ENCODE measurements around the gene BMPR1A. TPM values are rescaled to one million over a fixed set of nuclear protein-coding genes. Genes with fewer than 3 reads are reported as not detected.

BMPR1A gene
- total RNA-seq, 1 donor from 2014 or later: 84.7 TPM

DNA sequence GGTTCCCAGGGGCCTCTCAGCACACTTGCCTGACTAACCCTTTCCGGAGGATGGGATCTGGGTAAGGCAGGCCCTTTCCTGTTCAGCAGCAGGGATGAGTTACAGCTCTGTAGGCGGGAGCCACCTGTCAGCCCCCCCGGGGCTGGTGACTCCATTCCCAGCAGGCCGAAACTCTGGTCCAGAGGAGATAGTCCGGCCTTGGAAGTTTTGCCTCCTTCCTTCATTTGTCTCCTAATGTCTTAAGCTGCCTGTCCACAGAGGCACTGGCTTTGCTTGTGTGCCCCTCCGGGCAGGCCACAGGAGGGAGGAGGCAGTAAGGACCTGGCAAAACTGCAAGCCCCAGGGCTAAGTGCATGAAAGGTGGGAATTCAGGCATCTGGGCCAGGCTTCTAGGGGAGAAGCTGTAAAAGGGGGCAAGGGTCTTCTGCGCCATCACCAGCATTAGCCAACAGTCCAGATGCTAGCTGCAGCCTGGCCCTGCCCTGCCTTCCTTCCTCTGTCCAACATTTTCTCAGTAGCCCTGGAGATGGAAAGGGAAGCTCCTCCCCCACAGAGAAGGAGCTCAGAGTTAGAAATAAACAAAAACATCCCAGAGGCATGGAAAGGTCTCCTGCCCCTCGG, 213.1 kb downstream of the BMPR1A start:
- peaks cover 4% of the 10 kb centered on the region for H3K27me3 Mint-ChIP-seq
- no peaks in the 10 kb centered on the region for H3K9me3 Mint-ChIP-seq
- H3K4me3 Mint-ChIP-seq: peak overlapping the region; percentile 78
- peaks cover 5% of the 10 kb centered on the region for H3K36me3 Mint-ChIP-seq
- no peak for DNase-seq (ENCODE audit: extremely low spot score, unreplicated experiment)
- peak overlapping the region; percentile 61 for H3K27ac Mint-ChIP-seq
- peaks cover 44% of the 10 kb centered on the region for H3K4me1 Mint-ChIP-seq (ENCODE audit: unreplicated experiment)
- no peak for TF ChIP-seq CTCF (conservative IDR thresholded peaks at IDR 0.05)

DNA sequence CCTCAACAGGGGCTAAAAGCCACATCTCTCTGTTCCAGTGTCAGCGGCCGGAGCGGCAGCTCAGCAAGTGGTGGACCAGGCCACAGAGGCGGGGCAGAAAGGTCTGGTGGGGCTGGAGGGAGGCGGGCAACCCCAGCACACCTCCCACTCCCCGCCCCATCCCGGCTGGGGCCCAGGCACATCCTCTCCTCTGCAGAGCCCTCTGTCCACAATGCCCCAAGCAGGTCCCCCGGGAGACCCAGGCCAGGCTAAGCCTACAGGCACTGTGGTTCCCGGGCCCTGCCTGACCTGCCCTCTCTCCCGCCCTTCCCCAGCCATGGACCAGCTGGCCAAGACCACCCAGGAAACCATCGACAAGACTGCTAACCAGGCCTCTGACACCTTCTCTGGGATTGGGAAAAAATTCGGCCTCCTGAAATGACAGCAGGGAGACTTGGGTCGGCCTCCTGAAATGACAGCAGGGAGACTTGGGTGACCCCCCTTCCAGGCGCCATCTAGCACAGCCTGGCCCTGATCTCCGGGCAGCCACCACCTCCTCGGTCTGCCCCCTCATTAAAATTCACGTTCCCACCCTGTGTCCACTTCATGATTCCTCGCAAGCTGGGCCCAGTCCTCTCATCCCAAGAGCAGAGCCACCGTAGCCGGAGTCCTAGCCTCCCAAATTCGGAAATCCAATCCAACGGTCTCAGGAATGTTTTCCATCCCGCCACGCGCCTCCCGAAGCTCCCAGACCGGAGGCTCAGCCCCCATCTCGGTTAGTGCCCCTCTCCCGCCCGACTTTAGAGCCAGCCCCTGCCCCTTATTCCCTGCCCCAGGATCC, 214.0 kb downstream of the BMPR1A start:
- Mint-ChIP-seq H3K9me3 (no peaks in the 10 kb centered on the region), H3K27me3 (peaks cover 4% of the 10 kb centered on the region), H3K27ac (peak overlapping the region; percentile 95), H3K36me3 (peaks cover 4% of the 10 kb centered on the region), H3K4me3 (peak overlapping the region; percentile 89), H3K4me1 (ENCODE audit: unreplicated experiment) (peaks cover 42% of the 10 kb centered on the region)
- no peak for TF ChIP-seq CTCF (conservative IDR thresholded peaks at IDR 0.05)
- DNase-seq (ENCODE audit: extremely low spot score, unreplicated experiment): no peak

GRCh38 chr10:86970982-86971231, 214.5 kb downstream of the BMPR1A start:
- no peak for TF ChIP-seq CTCF (conservative IDR thresholded peaks at IDR 0.05)
- Mint-ChIP-seq H3K4me1 (ENCODE audit: unreplicated experiment) (peaks cover 36% of the 10 kb centered on the region), H3K9me3 (no peaks in the 10 kb centered on the region), H3K36me3 (peaks cover 4% of the 10 kb centered on the region), H3K27ac (peak overlapping the region; percentile 95), H3K27me3 (peaks cover 4% of the 10 kb centered on the region), H3K4me3 (peak overlapping the region; percentile 89)
- DNase-seq (ENCODE audit: extremely low spot score, unreplicated experiment): no peak

DNA sequence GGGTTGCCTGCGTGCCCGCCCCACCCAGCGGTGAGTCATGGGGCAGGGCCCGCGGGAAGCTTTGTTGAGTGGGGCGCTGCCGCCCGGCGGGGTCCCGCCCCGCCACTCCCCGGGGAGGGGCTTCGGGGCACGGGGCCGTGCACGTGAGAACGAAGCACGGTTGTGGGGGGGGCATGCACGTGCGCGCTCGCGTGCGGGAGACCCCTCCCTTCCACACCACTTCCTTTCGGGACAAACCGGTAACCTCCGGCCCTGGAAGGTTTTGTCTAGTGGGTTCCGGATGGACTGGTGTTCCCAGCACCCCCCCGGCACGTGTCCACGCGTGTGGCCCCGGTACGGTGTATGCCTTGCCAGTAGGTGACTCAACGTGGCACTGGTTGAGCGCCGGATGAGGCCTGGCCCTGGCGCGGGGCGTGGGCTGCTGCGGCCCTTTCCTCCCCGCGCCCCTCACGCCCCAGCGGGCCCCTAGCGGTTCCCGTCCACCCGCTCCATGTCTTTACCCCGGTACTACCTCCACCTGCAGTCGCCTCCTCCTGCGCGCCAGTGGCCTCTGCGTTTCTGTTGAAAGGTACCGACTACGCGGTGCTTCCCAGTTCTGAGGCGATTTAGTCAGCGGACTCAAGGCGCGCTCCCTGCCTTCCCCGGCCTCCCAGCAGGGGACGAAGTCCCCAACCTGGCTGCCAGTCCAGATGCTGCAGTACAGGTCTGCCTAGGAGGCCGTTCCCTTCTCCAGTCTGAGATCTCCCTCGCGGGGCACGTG, 215.0 kb downstream of the BMPR1A start:
- DNase-seq (ENCODE audit: extremely low spot score, unreplicated experiment): no peak
- H3K4me1 Mint-ChIP-seq (ENCODE audit: unreplicated experiment): peaks cover 34% of the 10 kb centered on the region
- H3K27ac Mint-ChIP-seq: peak overlapping the region; percentile 99
- no peaks in the 10 kb centered on the region for H3K9me3 Mint-ChIP-seq
- peak; percentile 37 for TF ChIP-seq CTCF (conservative IDR thresholded peaks at IDR 0.05)
- H3K36me3 Mint-ChIP-seq: peaks cover 4% of the 10 kb centered on the region
- H3K4me3 Mint-ChIP-seq: peak overlapping the region; percentile 93
- H3K27me3 Mint-ChIP-seq: peaks cover 4% of the 10 kb centered on the region

GRCh38 chr10:86972613-86973380, 216.4 kb downstream of the BMPR1A start:
- Mint-ChIP-seq H3K4me1 (ENCODE audit: unreplicated experiment) (peaks cover 27% of the 10 kb centered on the region), H3K27me3 (peaks cover 4% of the 10 kb centered on the region), H3K9me3 (no peaks in the 10 kb centered on the region), H3K4me3 (peak overlapping the region; percentile 85), H3K36me3 (peaks cover 4% of the 10 kb centered on the region), H3K27ac (peak overlapping the region; percentile 99)
- DNase-seq (ENCODE audit: extremely low spot score, unreplicated experiment): no peak
- TF ChIP-seq CTCF (conservative IDR thresholded peaks at IDR 0.05): no peak
